Hepatocyte (in vitro differentiated cells): ENCODE measurements around the gene MEIS3. TPM values are rescaled to one million over a fixed set of nuclear protein-coding genes. Genes with fewer than 3 reads are reported as not detected.

ENCODE experiments used
- DNase-seq: peaks from one replicate; pipeline ENCODE4 v3.0.0-alpha.2; 2016; ENCODE audit warnings: low spot score
- H2AFZ ChIP-seq: fragments of 200-600 bp; sonication (generic); 2 replicates; pipeline ENCODE4 v1.6.0; 2016; ENCODE audit warnings: antibody characterized with exemption, mild to moderate bottlenecking
- H3K27ac ChIP-seq: fragments of 200-600 bp; sonication (generic); 2 replicates; pipeline ENCODE4 v1.5.1; 2016; ENCODE audit warnings: mild to moderate bottlenecking
- H3K27me3 ChIP-seq: fragments of 200-600 bp; sonication (generic); 2 replicates; pipeline ENCODE4 v1.6.1; 2016
- H3K36me3 ChIP-seq: fragments of 200-600 bp; sonication (generic); replicated peaks from 2 replicates; pipeline ENCODE4 v1.5.1; 2016; ENCODE audit warnings: low read depth; ENCODE audit not compliant: insufficient read depth
- H3K4me1 ChIP-seq: fragments of 200-600 bp; sonication (generic); 2 replicates; pipeline ENCODE4 v1.5.1; 2016; ENCODE audit warnings: mild to moderate bottlenecking, moderate library complexity; ENCODE audit not compliant: insufficient read depth
- H3K4me2 ChIP-seq: fragments of 200-600 bp; sonication (generic); 2 replicates; pipeline ENCODE4 v1.6.0; 2016
- H3K4me3 ChIP-seq: fragments of 200-600 bp; sonication (generic); 2 replicates; pipeline ENCODE4 v1.5.1; 2016; ENCODE audit warnings: mild to moderate bottlenecking
- H3K79me2 ChIP-seq: fragments of 200-600 bp; sonication (generic); 2 replicates; pipeline ENCODE4 v1.6.0; 2017; ENCODE audit warnings: mild to moderate bottlenecking
- H3K9me2 ChIP-seq: fragments of 200-600 bp; sonication (generic); replicated peaks from 2 replicates; pipeline ENCODE4 v1.6.0; 2017; ENCODE audit warnings: mild to moderate bottlenecking; ENCODE audit not compliant: insufficient read depth
- H3K9me3 ChIP-seq: fragments of 200-600 bp; sonication (generic); 2 replicates; pipeline ENCODE4 v1.5.1; 2016; ENCODE audit warnings: low read depth, mild to moderate bottlenecking
- H4K20me1 ChIP-seq: fragments of 200-600 bp; sonication (generic); 2 replicates; pipeline ENCODE4 v1.6.0; 2016; ENCODE audit warnings: mild to moderate bottlenecking; ENCODE audit not compliant: insufficient read depth, poor library complexity, severe bottlenecking
- CTCF ChIP-seq: fragments of 200-600 bp; sonication (generic); IDR thresholded peaks from 2 replicates; pipeline ENCODE4 v1.5.1; 2016; ENCODE audit warnings: antibody characterized with exemption, mild to moderate bottlenecking; ENCODE audit not compliant: poor library complexity
- EZH2 ChIP-seq: fragments of 200-600 bp; sonication (generic); IDR thresholded peaks from 2 replicates; pipeline ENCODE4 v1.6.1; 2016; ENCODE audit warnings: antibody characterized with exemption, mild to moderate bottlenecking, borderline replicate concordance
- EZH2phosphoT487 ChIP-seq: fragments of 200-600 bp; sonication (generic); IDR thresholded peaks from one replicate; pipeline ENCODE4 v1.6.1; 2018; ENCODE audit warnings: antibody characterized with exemption, mild to moderate bottlenecking, low read depth, moderate library complexity; ENCODE audit not compliant: unreplicated experiment, severe bottlenecking
- WGBS: methylation state at CpG from one replicate; pipeline ENCODE4 v1.1.6; 2016; ENCODE audit warnings: low lambda C conversion rate; ENCODE audit errors: missing lambda C conversion rate; 5-methylcytosine and 5-hydroxymethylcytosine counted together
- polyA plus RNA-seq: library from polyadenylated mRNA; unstranded; fragments of >200 nt; fragmentation: Nextera tagmentation; extraction: Ambion mirVana; gene quantifications from 2 replicates; pipeline ENCODE4 v1.2.1, GENCODE V29; 2016
- total RNA-seq: library from RNA; depleted of rRNA; stranded (reverse); fragments of >200 nt; gene quantifications from 2 replicates; pipeline ENCODE4 v1.2.3, GENCODE V29; 2014

MEIS3 gene
- total and polyA plus RNA-seq, 2 experiments from 2014 or later: 21.2 to 47.0 TPM

- Histone ChIP-seq H3K27ac (no peak overlapping the region), H3K9me2 (no peaks in the 10 kb centered on the region), H3K4me1 (peaks cover 11% of the 10 kb centered on the region), H3K9me3 (no peaks in the 10 kb centered on the region), H3K27me3 (peaks cover 64% of the 10 kb centered on the region), H3K36me3 (no peaks in the 10 kb centered on the region), H3K4me2 (no peak overlapping the region), H3K79me2 (no peaks in the 10 kb centered on the region), H2AFZ (no peak overlapping the region), H3K4me3 (no peak overlapping the region), H4K20me1 (no peaks in the 10 kb centered on the region)
- TF ChIP-seq CTCF: no peak
- no peak for TF ChIP-seq EZH2
- no peak for TF ChIP-seq EZH2phosphoT487
- DNase-seq: no peak
- 78% methylated on average over 12 of the region's 12 CpGs for WGBS
Observed at GRCh38 chr19:47443331-47443730, 24.0 kb upstream of the MEIS3 start.

DNA sequence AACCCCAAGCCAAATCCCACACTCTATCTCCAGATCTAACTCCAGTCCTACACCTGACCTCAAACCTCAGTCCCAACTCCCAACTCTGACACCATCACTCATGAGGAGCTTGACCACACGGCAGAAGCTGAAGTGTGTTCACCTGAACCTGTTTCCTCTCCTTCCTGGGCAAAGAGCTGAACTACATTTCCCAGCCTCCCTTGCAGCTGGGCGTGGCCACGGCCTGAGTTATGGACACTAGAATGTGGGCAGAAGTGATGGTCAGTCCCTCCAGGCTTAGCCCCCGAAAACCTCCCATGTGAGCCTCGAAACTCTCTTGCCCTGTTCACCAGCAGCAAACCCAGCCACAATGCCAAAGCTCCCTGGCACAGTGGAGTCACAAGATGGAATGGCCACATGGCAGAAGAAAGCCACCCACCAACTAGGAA lies 19.5 kb upstream of the MEIS3 start:
- H3K27me3 ChIP-seq: peaks cover 21% of the 10 kb centered on the region
- TF ChIP-seq EZH2 (no peak), CTCF (no peak), EZH2phosphoT487 (no peak)
- H3K79me2 ChIP-seq: no peaks in the 10 kb centered on the region
- H3K9me3 ChIP-seq: no peaks in the 10 kb centered on the region
- no peaks in the 10 kb centered on the region for H3K9me2 ChIP-seq
- 38% methylated on average over 5 of the region's 5 CpGs for WGBS
- no peak overlapping the region for H3K27ac ChIP-seq
- H3K4me3 ChIP-seq: no peak overlapping the region
- no peaks in the 10 kb centered on the region for H3K36me3 ChIP-seq
- H2AFZ ChIP-seq: no peak overlapping the region
- no peak for DNase-seq
- no peaks in the 10 kb centered on the region for H4K20me1 ChIP-seq
- no peaks in the 10 kb centered on the region for H3K4me1 ChIP-seq
- no peak overlapping the region for H3K4me2 ChIP-seq

DNA sequence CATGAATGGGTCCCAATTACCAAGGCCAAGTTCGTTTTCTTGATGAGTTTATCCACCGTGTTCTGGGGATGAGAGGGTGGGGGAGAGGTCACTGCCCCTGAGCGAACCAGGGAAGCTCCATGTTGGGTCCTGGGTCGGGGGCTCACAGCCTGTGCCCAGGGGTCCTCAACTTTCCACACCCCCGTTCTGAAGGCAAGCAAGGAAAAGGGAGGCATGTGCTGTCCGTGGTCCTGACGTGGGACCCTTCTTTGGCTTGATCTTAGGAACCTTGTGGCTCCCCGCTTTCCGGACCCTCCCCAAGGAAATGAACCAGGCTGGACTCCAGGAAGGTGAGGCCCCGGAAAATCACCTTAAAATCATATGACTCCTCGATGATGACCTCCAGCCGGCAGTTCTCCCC lies 18.2 kb upstream of the MEIS3 start:
- TF ChIP-seq CTCF: no peak
- TF ChIP-seq EZH2: no peak
- no peak for TF ChIP-seq EZH2phosphoT487
- Histone ChIP-seq H3K27ac (no peak overlapping the region), H2AFZ (no peak overlapping the region), H3K4me3 (no peak overlapping the region), H3K36me3 (no peaks in the 10 kb centered on the region), H4K20me1 (no peaks in the 10 kb centered on the region), H3K9me3 (no peaks in the 10 kb centered on the region), H3K4me2 (no peak overlapping the region), H3K79me2 (no peaks in the 10 kb centered on the region), H3K4me1 (no peaks in the 10 kb centered on the region), H3K9me2 (no peaks in the 10 kb centered on the region), H3K27me3 (peaks cover 8% of the 10 kb centered on the region)
- DNase-seq: no peak
- WGBS: 63% methylated on average over 12 of the region's 12 CpGs
